Smooth muscle cell (in vitro differentiated cells): Measurements from ENCODE around the gene OR1N2. TPM values are rescaled to one million over a fixed set of nuclear protein-coding genes. Genes with fewer than 3 reads are reported as not detected.

Source experiments
- DNase-seq: peaks from one replicate; lab custom pipeline; 2025; ENCODE audit not compliant: unreplicated experiment; lab: John Stamatoyannopoulos, UW
- H2AFZ ChIP-seq: fragments of 200-600 bp; sonication (generic); 2 replicates; pipeline ENCODE4 v1.6.0; 2016; ENCODE audit warnings: antibody characterized with exemption, low read depth, mild to moderate bottlenecking
- H3F3A ChIP-seq: fragments of 200-600 bp; sonication (generic); 2 replicates; pipeline ENCODE4 v1.6.0; 2017; ENCODE audit warnings: antibody characterized with exemption, low read depth
- H3K27ac ChIP-seq: fragments of 200-600 bp; sonication (generic); 2 replicates; pipeline ENCODE4 v1.5.1; 2016; ENCODE audit warnings: low read depth, mild to moderate bottlenecking
- H3K27me3 ChIP-seq: fragments of 200-600 bp; sonication (generic); 2 replicates; pipeline ENCODE4 v1.6.1; 2016; ENCODE audit warnings: low read depth, mild to moderate bottlenecking
- H3K36me3 ChIP-seq: fragments of 200-600 bp; sonication (generic); 2 replicates; pipeline ENCODE4 v1.5.1; 2016; ENCODE audit warnings: low read depth
- H3K4me1 ChIP-seq: fragments of 200-600 bp; sonication (generic); 2 replicates; pipeline ENCODE4 v1.5.1; 2016; ENCODE audit warnings: low read depth
- H3K4me2 ChIP-seq: fragments of 200-600 bp; sonication (generic); 2 replicates; pipeline ENCODE4 v1.6.0; 2016; ENCODE audit warnings: mild to moderate bottlenecking
- H3K4me3 ChIP-seq: fragments of 200-600 bp; sonication (generic); 2 replicates; pipeline ENCODE4 v1.5.1; 2016; ENCODE audit warnings: mild to moderate bottlenecking
- H3K79me2 ChIP-seq: fragments of 200-600 bp; sonication (generic); 2 replicates; pipeline ENCODE4 v1.6.0; 2016; ENCODE audit warnings: low read depth, mild to moderate bottlenecking
- H3K9ac ChIP-seq: fragments of 200-600 bp; sonication (generic); 2 replicates; pipeline ENCODE4 v1.6.0; 2016; ENCODE audit warnings: low read depth
- H3K9me3 ChIP-seq: fragments of 200-600 bp; sonication (generic); replicated peaks from 2 replicates; pipeline ENCODE4 v1.5.1; 2016; ENCODE audit warnings: low read depth
- H4K20me1 ChIP-seq: fragments of 200-600 bp; sonication (generic); 2 replicates; pipeline ENCODE4 v1.6.0; 2016; ENCODE audit warnings: low read depth
- CTCF ChIP-seq: fragments of 200-600 bp; sonication (generic); IDR thresholded peaks from 2 replicates; pipeline ENCODE4 v1.5.1; 2017; ENCODE audit warnings: borderline replicate concordance, mild to moderate bottlenecking, antibody characterized with exemption; ENCODE audit not compliant: insufficient read depth, poor library complexity, severe bottlenecking
- WGBS: methylation state at CpG from one replicate; pipeline ENCODE4 v1.1.7; 2016; ENCODE audit warnings: low lambda C conversion rate; 5-methylcytosine and 5-hydroxymethylcytosine counted together
- polyA plus RNA-seq: library from polyadenylated mRNA; unstranded; fragments of >200 nt; fragmentation: Nextera tagmentation; extraction: Ambion mirVana; gene quantifications from 2 replicates; pipeline ENCODE4 v1.2.1, GENCODE V29; 2016
- total RNA-seq: library from RNA; depleted of rRNA; stranded (reverse); fragments of >200 nt; gene quantifications from 2 replicates; pipeline ENCODE4 v1.2.3, GENCODE V29; 2014

Gene OR1N2
- not detected in 2 replicates for total RNA-seq
- not detected in 2 replicates for polyA plus RNA-seq

- no peaks in the 10 kb centered on the region for H3K27me3 ChIP-seq
- no peaks in the 10 kb centered on the region for H3K79me2 ChIP-seq
- H3K4me1 ChIP-seq: no peaks in the 10 kb centered on the region
- TF ChIP-seq CTCF: no peak
- H3F3A ChIP-seq: no peaks in the 10 kb centered on the region
- DNase-seq: no peak
- H3K9me3 ChIP-seq: peaks cover 3% of the 10 kb centered on the region
- no peak within 1 kb of the TSS for H3K27ac ChIP-seq
- no peaks in the 10 kb centered on the region for H3K36me3 ChIP-seq
- no peak within 1 kb of the TSS for H3K9ac ChIP-seq
- no peak within 1 kb of the TSS for H3K4me3 ChIP-seq
- no peak within 1 kb of the TSS for H3K4me2 ChIP-seq
- H2AFZ ChIP-seq: no peak within 1 kb of the TSS
- no peaks in the 10 kb centered on the region for H4K20me1 ChIP-seq
- WGBS: 77% methylated on average over 2 of the region's 2 CpGs
Observed at GRCh38 chr9:122552812-122553211, at the start of gene OR1N2. OR1N2 (plus strand) TSS chr9:122553112; CDS start chr9:122553212, 100 bp downstream.

GRCh38 chr9:122506964-122507363 is 45.9 kb upstream of the OR1N2 start:
- H2AFZ ChIP-seq: no peak overlapping the region
- no peaks in the 10 kb centered on the region for H4K20me1 ChIP-seq
- H3K27ac ChIP-seq: no peak overlapping the region
- no peak for TF ChIP-seq CTCF
- 47% methylated on average over 2 of the region's 2 CpGs for WGBS
- no peaks in the 10 kb centered on the region for H3K9me3 ChIP-seq
- no peak overlapping the region for H3K4me3 ChIP-seq
- no peak for DNase-seq
- no peaks in the 10 kb centered on the region for H3K4me1 ChIP-seq
- H3K4me2 ChIP-seq: no peak overlapping the region
- no peak overlapping the region for H3K9ac ChIP-seq
- no peaks in the 10 kb centered on the region for H3K27me3 ChIP-seq
- no peaks in the 10 kb centered on the region for H3K36me3 ChIP-seq
- no peaks in the 10 kb centered on the region for H3K79me2 ChIP-seq
- H3F3A ChIP-seq: no peaks in the 10 kb centered on the region

- Histone ChIP-seq H3K4me2 (no peak within 1 kb of the TSS), H4K20me1 (no peaks in the 10 kb centered on the region), H3K4me3 (no peak within 1 kb of the TSS), H3K4me1 (no peaks in the 10 kb centered on the region), H3K27ac (no peak within 1 kb of the TSS), H2AFZ (no peak within 1 kb of the TSS), H3K9me3 (no peaks in the 10 kb centered on the region), H3K36me3 (no peaks in the 10 kb centered on the region), H3K79me2 (no peaks in the 10 kb centered on the region), H3F3A (no peaks in the 10 kb centered on the region), H3K9ac (no peak within 1 kb of the TSS), H3K27me3 (no peaks in the 10 kb centered on the region)
- DNase-seq: no peak
- WGBS: 67% methylated on average over 6 of the region's 6 CpGs
- no peak for TF ChIP-seq CTCF
Observed at GRCh38 chr9:122510502-122510901, 42.4 kb upstream of the OR1N2 start, which contains the start of gene OR1J2. OR1J2 (plus strand) TSS chr9:122510802; CDS start chr9:122510802, 0 bp downstream.

- no peak overlapping the region for H3K4me3 ChIP-seq
- no peaks in the 10 kb centered on the region for H3K4me1 ChIP-seq
- H3K27me3 ChIP-seq: no peaks in the 10 kb centered on the region
- peaks cover 4% of the 10 kb centered on the region for H3K9me3 ChIP-seq
- no peak overlapping the region for H3K9ac ChIP-seq
- H3K79me2 ChIP-seq: no peaks in the 10 kb centered on the region
- H3K27ac ChIP-seq: no peak overlapping the region
- no peak overlapping the region for H2AFZ ChIP-seq
- no peak for TF ChIP-seq CTCF
- no peak for DNase-seq
- no peaks in the 10 kb centered on the region for H3F3A ChIP-seq
- no peaks in the 10 kb centered on the region for H4K20me1 ChIP-seq
- no peaks in the 10 kb centered on the region for H3K36me3 ChIP-seq
- no peak overlapping the region for H3K4me2 ChIP-seq
- 37% methylated on average over 2 of the region's 2 CpGs for WGBS
Observed at GRCh38 chr9:122518226-122518625, 34.7 kb upstream of the OR1N2 start.
